ENCODE measurements around the gene DUSP2.

DUSP2 gene

GRCh38 chr2:96129528-96130120, 15.6 kb downstream of the DUSP2 start:
- DNase-seq: no peak

- no peak for DNase-seq
These were observed 16.8 kb downstream of the DUSP2 start for GRCh38 chr2:96128456-96128855.

- DNase-seq: no peak
These were observed 20.6 kb downstream of the DUSP2 start for GRCh38 chr2:96124406-96125265.

- DNase-seq: no peak
These were observed 21.3 kb downstream of the DUSP2 start for GRCh38 chr2:96123936-96124335.

- no peak for DNase-seq
These were observed 21.9 kb downstream of the DUSP2 start for GRCh38 chr2:96123290-96123689.

GRCh38 chr2:96122391-96122790, 22.8 kb downstream of the DUSP2 start:
- no peak for DNase-seq

GRCh38 chr2:96121414-96121813, 23.8 kb downstream of the DUSP2 start:
- no peak for DNase-seq

GRCh38 chr2:96120991-96121390, 24.2 kb downstream of the DUSP2 start:
- no peak for DNase-seq

GRCh38 chr2:96120091-96120720, 25.0 kb downstream of the DUSP2 start:
- no peak for DNase-seq

GRCh38 chr2:96119389-96119751, 25.9 kb downstream of the DUSP2 start:
- peak; percentile 45 for DNase-seq

GRCh38 chr2:96118698-96119388, 26.4 kb downstream of the DUSP2 start:
- DNase-seq: peak; percentile 60

- peak; percentile 62 for DNase-seq
These were observed 27.3 kb downstream of the DUSP2 start for GRCh38 chr2:96117701-96118588.

GRCh38 chr2:96116879-96117533, 28.2 kb downstream of the DUSP2 start:
- peak; percentile 86 for DNase-seq

GRCh38 chr2:96116424-96116878, 28.8 kb downstream of the DUSP2 start, which contains the start of gene ADRA2B:
TSS of gene ADRA2B (minus strand) at chr2:96116571. CDS start at chr2:96116149, 422 bp downstream.
- peak; percentile 91 for DNase-seq

- DNase-seq: no peak
These were observed 29.4 kb downstream of the DUSP2 start for GRCh38 chr2:96115631-96116423.

- DNase-seq: peak; percentile 61
These were observed 30.2 kb downstream of the DUSP2 start for GRCh38 chr2:96114903-96115581.

GRCh38 chr2:96114546-96114902, 30.7 kb downstream of the DUSP2 start:
- peak; percentile 60 for DNase-seq

- DNase-seq: peak; percentile 58
These were observed 31.3 kb downstream of the DUSP2 start for GRCh38 chr2:96113951-96114350.

- DNase-seq: peak; percentile 70
These were observed 31.9 kb downstream of the DUSP2 start for GRCh38 chr2:96113367-96113677.
